ENCODE measurements around the gene FNDC8.

DNA sequence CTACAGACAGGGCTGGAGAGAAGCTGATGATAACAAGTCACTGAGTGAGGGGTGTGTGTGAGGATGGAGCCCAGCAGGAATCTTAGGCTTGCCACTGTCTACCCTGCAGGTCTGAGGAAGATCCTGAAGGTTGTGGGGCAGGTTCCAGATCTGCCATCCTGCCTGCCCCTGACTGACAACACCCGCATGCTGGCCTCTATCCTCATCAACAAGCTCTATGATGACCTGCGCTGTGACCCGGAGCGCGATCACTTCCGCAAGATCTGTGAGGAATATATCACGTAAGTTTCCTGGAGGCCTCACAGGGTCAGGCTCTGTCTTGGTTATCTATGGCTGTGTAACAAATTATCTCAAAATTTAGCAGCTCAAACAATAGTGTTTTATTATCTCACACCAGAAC lies 42.5 kb downstream of the FNDC8 start:
- TF ChIP-seq, protein P1, sequence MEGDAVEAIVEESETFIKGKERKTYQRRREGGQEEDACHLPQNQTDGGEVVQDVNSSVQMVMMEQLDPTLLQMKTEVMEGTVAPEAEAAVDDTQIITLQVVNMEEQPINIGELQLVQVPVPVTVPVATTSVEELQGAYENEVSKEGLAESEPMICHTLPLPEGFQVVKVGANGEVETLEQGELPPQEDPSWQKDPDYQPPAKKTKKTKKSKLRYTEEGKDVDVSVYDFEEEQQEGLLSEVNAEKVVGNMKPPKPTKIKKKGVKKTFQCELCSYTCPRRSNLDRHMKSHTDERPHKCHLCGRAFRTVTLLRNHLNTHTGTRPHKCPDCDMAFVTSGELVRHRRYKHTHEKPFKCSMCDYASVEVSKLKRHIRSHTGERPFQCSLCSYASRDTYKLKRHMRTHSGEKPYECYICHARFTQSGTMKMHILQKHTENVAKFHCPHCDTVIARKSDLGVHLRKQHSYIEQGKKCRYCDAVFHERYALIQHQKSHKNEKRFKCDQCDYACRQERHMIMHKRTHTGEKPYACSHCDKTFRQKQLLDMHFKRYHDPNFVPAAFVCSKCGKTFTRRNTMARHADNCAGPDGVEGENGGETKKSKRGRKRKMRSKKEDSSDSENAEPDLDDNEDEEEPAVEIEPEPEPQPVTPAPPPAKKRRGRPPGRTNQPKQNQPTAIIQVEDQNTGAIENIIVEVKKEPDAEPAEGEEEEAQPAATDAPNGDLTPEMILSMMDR (IDR thresholded peaks at IDR 0.05) = no peak
- TF ChIP-seq POLR2A (IDR thresholded peaks at IDR 0.05) = no peak
